Measurements from ENCODE around the gene PCDHB11. TPM values are rescaled to one million over a fixed set of nuclear protein-coding genes. Genes with fewer than 3 reads are reported as not detected.

The PCDHB11 gene
- total and polyA plus RNA-seq, 9 of the 15 experiments (the other 6 are each of a cell fraction or from before 2014, with no cell fraction given), result not detected

GRCh38 chr5:141250576-141250975, 51.1 kb downstream of the PCDHB11 start:
- no TSS peak for BruUV-seq (replicated peaks)
- peaks cover 0 to 5% of the 10 kb centered on the region in 2 experiments; a peak in 1 of 5 replicates for H3K27me3 ChIP-seq (ENCODE audit: control insufficient read depth in 2 of 2, insufficient read depth in 2 of 2, low read length in 2 of 2)
- H3K9me3 ChIP-seq (replicated peaks; ENCODE audit: control insufficient read depth, insufficient read depth, low read depth, low read length), result no peaks in the 10 kb centered on the region
- no peaks in the 10 kb centered on the region for H3K4me1 ChIP-seq (replicated peaks in 1 of 2; ENCODE audit: control insufficient read depth in 2 of 2, insufficient read depth in 2 of 2, low read length in 2 of 2)
- DNase-seq (ENCODE audit: extremely low read depth in 1 of 4, low spot score in 3 of 4) (no peak), FAIRE-seq (no peak), ATAC-seq (no peak)
- H3K36me3 ChIP-seq (ENCODE audit: control insufficient read depth, insufficient read depth, low read length), result no peaks in the 10 kb centered on the region
- H2AFZ ChIP-seq (ENCODE audit: low read depth, low read length), result no peak overlapping the region
- no peaks in the 10 kb centered on the region for H3K9me1 ChIP-seq (ENCODE audit: control insufficient read depth, insufficient read depth, low read length)
- H4K20me1 ChIP-seq (replicated peaks; ENCODE audit: control insufficient read depth, insufficient read depth, low read length), result no peaks in the 10 kb centered on the region
- intact Hi-C loops (cut with micrococcal nuclease), result no loop called here
- no peak overlapping the region for H3K27ac ChIP-seq (ENCODE audit: extremely low read depth, low read depth, low read length)
- H3K9ac ChIP-seq (ENCODE audit: insufficient read depth in 1 of 2, low read depth in 2 of 2, low read length in 2 of 2), result no peak overlapping the region
- H3K4me3 ChIP-seq, result no peak overlapping the region
- POLR2A ChIA-PET, result interaction anchor here (0.6 to 0.7 kb wide), 2 partner anchors 12 to 42 kb away, joined by 3 to 5 read pairs; no protein-coding TSS in a partner anchor
- H3K79me2 ChIP-seq (ENCODE audit: control insufficient read depth, insufficient read depth, low read length), result no peaks in the 10 kb centered on the region
- in situ Hi-C loops (cut with MboI), result no loop called here
- CTCF ChIA-PET (ENCODE audit: low intra/inter-chr PET ratio), result no interaction called here
- H3K4me2 ChIP-seq (ENCODE audit: insufficient read depth, low read length), result no peak overlapping the region
- TF ChIP-seq XRCC5 (IDR thresholded peaks at IDR 0.05; ENCODE audit: low read depth, low read length) (no peak), ZKSCAN3 (CRISPR knock-in tag; IDR thresholded peaks at IDR 0.05) (no peak), CREB3L1 (IDR thresholded peaks at IDR 0.05; ENCODE audit: borderline replicate concordance, low read depth) (no peak), PHF20 (IDR thresholded peaks at IDR 0.05; ENCODE audit: partially characterized antibody) (no peak), MAFK (IDR thresholded peaks at IDR 0.05; ENCODE audit: low read length) (no peak)
- TF ChIP-seq, protein P1, sequence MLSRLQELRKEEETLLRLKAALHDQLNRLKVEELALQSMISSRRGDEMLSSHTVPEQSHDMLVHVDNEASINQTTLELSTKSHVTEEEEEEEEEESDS (CRISPR knock-in tag; IDR thresholded peaks at IDR 0.05), result no peak

Other genes starting within 250 kb of the PCDHB11 start
Only the 7 nearest of the 37 such genes appear.
- not detected in 2 replicates for gene PCDHB8, start 21.8 kb upstream of the PCDHB11 start, total RNA-seq (2014; rRNA removed)
- gene PCDHB8, start 21.8 kb upstream of the PCDHB11 start, total RNA-seq (2014; rRNA removed; fragmentation: Illumina TruSeq; extraction: Trizol), result not detected in 2 replicates
- gene PCDHB8, start 21.8 kb upstream of the PCDHB11 start, total RNA-seq (2015; rRNA removed; fragmentation: Illumina TruSeq; extraction: Trizol), result not detected in 2 replicates
- not detected in 2 replicates for gene PCDHB8, start 21.8 kb upstream of the PCDHB11 start, total RNA-seq (2021)
- not detected in 2 replicates for gene PCDHB8, start 21.8 kb upstream of the PCDHB11 start, polyA plus RNA-seq (2011; rRNA removed)
- not detected in 2 replicates for gene PCDHB8, start 21.8 kb upstream of the PCDHB11 start, polyA plus RNA-seq (2014; fragmentation: Illumina TruSeq; extraction: Trizol)
- not detected for gene PCDHB8, start 21.8 kb upstream of the PCDHB11 start, polyA plus RNA-seq (2014; fragmentation: Nextera tagmentation; extraction: Ambion mirVana)
- not detected in 2 replicates for gene PCDHB8, start 21.8 kb upstream of the PCDHB11 start, polyA plus RNA-seq (2014; rRNA removed)
- not detected in 2 replicates for gene PCDHB16, start 17.2 kb upstream of the PCDHB11 start, total RNA-seq (2014; rRNA removed)
- gene PCDHB16, start 17.2 kb upstream of the PCDHB11 start, total RNA-seq (2014; rRNA removed; fragmentation: Illumina TruSeq; extraction: Trizol), result not detected in 2 replicates
- gene PCDHB16, start 17.2 kb upstream of the PCDHB11 start, total RNA-seq (2015; rRNA removed; fragmentation: Illumina TruSeq; extraction: Trizol), result not detected in 2 replicates
- not detected in 2 replicates for gene PCDHB16, start 17.2 kb upstream of the PCDHB11 start, total RNA-seq (2021)
- not detected in 2 replicates for gene PCDHB16, start 17.2 kb upstream of the PCDHB11 start, polyA plus RNA-seq (2011; rRNA removed)
- not detected in 2 replicates for gene PCDHB16, start 17.2 kb upstream of the PCDHB11 start, polyA plus RNA-seq (2014; fragmentation: Illumina TruSeq; extraction: Trizol)
- not detected for gene PCDHB16, start 17.2 kb upstream of the PCDHB11 start, polyA plus RNA-seq (2014; fragmentation: Nextera tagmentation; extraction: Ambion mirVana)
- gene PCDHB16, start 17.2 kb upstream of the PCDHB11 start, polyA plus RNA-seq (2014; rRNA removed), result 0.05 TPM in 1 of 2 replicates, not detected in the other
- not detected in 2 replicates for gene PCDHB9, start 12.5 kb upstream of the PCDHB11 start, total RNA-seq (2014; rRNA removed)
- not detected in 2 replicates for gene PCDHB9, start 12.5 kb upstream of the PCDHB11 start, total RNA-seq (2014; rRNA removed; fragmentation: Illumina TruSeq; extraction: Trizol)
- not detected in 2 replicates for gene PCDHB9, start 12.5 kb upstream of the PCDHB11 start, total RNA-seq (2015; rRNA removed; fragmentation: Illumina TruSeq; extraction: Trizol)
- not detected in 2 replicates for gene PCDHB9, start 12.5 kb upstream of the PCDHB11 start, total RNA-seq (2021)
- not detected in 2 replicates for gene PCDHB9, start 12.5 kb upstream of the PCDHB11 start, polyA plus RNA-seq (2011; rRNA removed)
- not detected in 2 replicates for gene PCDHB9, start 12.5 kb upstream of the PCDHB11 start, polyA plus RNA-seq (2014; fragmentation: Illumina TruSeq; extraction: Trizol)
- gene PCDHB9, start 12.5 kb upstream of the PCDHB11 start, polyA plus RNA-seq (2014; fragmentation: Nextera tagmentation; extraction: Ambion mirVana), result not detected
- not detected in 2 replicates for gene PCDHB9, start 12.5 kb upstream of the PCDHB11 start, polyA plus RNA-seq (2014; rRNA removed)
- not detected in 2 replicates for gene PCDHB10, start 7.3 kb upstream of the PCDHB11 start, total RNA-seq (2014; rRNA removed)
- not detected in 2 replicates for gene PCDHB10, start 7.3 kb upstream of the PCDHB11 start, total RNA-seq (2014; rRNA removed; fragmentation: Illumina TruSeq; extraction: Trizol)
- gene PCDHB10, start 7.3 kb upstream of the PCDHB11 start, total RNA-seq (2015; rRNA removed; fragmentation: Illumina TruSeq; extraction: Trizol), result not detected in 2 replicates
- not detected in 2 replicates for gene PCDHB10, start 7.3 kb upstream of the PCDHB11 start, total RNA-seq (2021)
- gene PCDHB10, start 7.3 kb upstream of the PCDHB11 start, polyA plus RNA-seq (2011; rRNA removed), result not detected in 2 replicates
- gene PCDHB10, start 7.3 kb upstream of the PCDHB11 start, polyA plus RNA-seq (2014; fragmentation: Illumina TruSeq; extraction: Trizol), result not detected in 2 replicates
- not detected for gene PCDHB10, start 7.3 kb upstream of the PCDHB11 start, polyA plus RNA-seq (2014; fragmentation: Nextera tagmentation; extraction: Ambion mirVana)
- not detected in 2 replicates for gene PCDHB10, start 7.3 kb upstream of the PCDHB11 start, polyA plus RNA-seq (2014; rRNA removed)
- not detected in 2 replicates for gene PCDHB12, start 9.1 kb downstream of the PCDHB11 start, total RNA-seq (2014; rRNA removed)
- gene PCDHB12, start 9.1 kb downstream of the PCDHB11 start, total RNA-seq (2014; rRNA removed; fragmentation: Illumina TruSeq; extraction: Trizol), result not detected in 2 replicates
- not detected in 2 replicates for gene PCDHB12, start 9.1 kb downstream of the PCDHB11 start, total RNA-seq (2015; rRNA removed; fragmentation: Illumina TruSeq; extraction: Trizol)
- gene PCDHB12, start 9.1 kb downstream of the PCDHB11 start, total RNA-seq (2021), result not detected in 2 replicates
- gene PCDHB12, start 9.1 kb downstream of the PCDHB11 start, polyA plus RNA-seq (2011; rRNA removed), result not detected in 2 replicates
- not detected in 2 replicates for gene PCDHB12, start 9.1 kb downstream of the PCDHB11 start, polyA plus RNA-seq (2014; fragmentation: Illumina TruSeq; extraction: Trizol)
- not detected for gene PCDHB12, start 9.1 kb downstream of the PCDHB11 start, polyA plus RNA-seq (2014; fragmentation: Nextera tagmentation; extraction: Ambion mirVana)
- gene PCDHB12, start 9.1 kb downstream of the PCDHB11 start, polyA plus RNA-seq (2014; rRNA removed), result not detected in 2 replicates
- not detected in 2 replicates for gene PCDHB13, start 14.3 kb downstream of the PCDHB11 start, total RNA-seq (2014; rRNA removed)
- not detected in 2 replicates for gene PCDHB13, start 14.3 kb downstream of the PCDHB11 start, total RNA-seq (2014; rRNA removed; fragmentation: Illumina TruSeq; extraction: Trizol)
- not detected in 2 replicates for gene PCDHB13, start 14.3 kb downstream of the PCDHB11 start, total RNA-seq (2015; rRNA removed; fragmentation: Illumina TruSeq; extraction: Trizol)
- gene PCDHB13, start 14.3 kb downstream of the PCDHB11 start, total RNA-seq (2021), result not detected in 2 replicates
- gene PCDHB13, start 14.3 kb downstream of the PCDHB11 start, polyA plus RNA-seq (2011; rRNA removed), result 0.01 TPM in 1 of 2 replicates, not detected in the other
- 0.03 TPM in 1 of 2 replicates, not detected in the other for gene PCDHB13, start 14.3 kb downstream of the PCDHB11 start, polyA plus RNA-seq (2014; fragmentation: Illumina TruSeq; extraction: Trizol)
- not detected for gene PCDHB13, start 14.3 kb downstream of the PCDHB11 start, polyA plus RNA-seq (2014; fragmentation: Nextera tagmentation; extraction: Ambion mirVana)
- not detected in 2 replicates for gene PCDHB13, start 14.3 kb downstream of the PCDHB11 start, polyA plus RNA-seq (2014; rRNA removed)
- gene PCDHB14, start 23.7 kb downstream of the PCDHB11 start, total RNA-seq (2014; rRNA removed), result not detected in 2 replicates
- not detected in 2 replicates for gene PCDHB14, start 23.7 kb downstream of the PCDHB11 start, total RNA-seq (2014; rRNA removed; fragmentation: Illumina TruSeq; extraction: Trizol)
- gene PCDHB14, start 23.7 kb downstream of the PCDHB11 start, total RNA-seq (2015; rRNA removed; fragmentation: Illumina TruSeq; extraction: Trizol), result not detected in 2 replicates
- gene PCDHB14, start 23.7 kb downstream of the PCDHB11 start, total RNA-seq (2021), result not detected in 2 replicates
- gene PCDHB14, start 23.7 kb downstream of the PCDHB11 start, polyA plus RNA-seq (2011; rRNA removed), result not detected in 2 replicates
- gene PCDHB14, start 23.7 kb downstream of the PCDHB11 start, polyA plus RNA-seq (2014; fragmentation: Illumina TruSeq; extraction: Trizol), result not detected in 2 replicates
- gene PCDHB14, start 23.7 kb downstream of the PCDHB11 start, polyA plus RNA-seq (2014; fragmentation: Nextera tagmentation; extraction: Ambion mirVana), result not detected
- not detected in 2 replicates for gene PCDHB14, start 23.7 kb downstream of the PCDHB11 start, polyA plus RNA-seq (2014; rRNA removed)